Prostate gland (tissue), 1 donor: ENCODE data around the gene UAP1L1.

ENCODE experiments used
- POLR2A ChIP-seq: fragments of 450-650 bp; IDR thresholded peaks from one replicate; pipeline ENCODE4 v1.6.1; 2016; ENCODE audit warnings: antibody characterized with exemption, mild to moderate bottlenecking
- POLR2AphosphoS5 ChIP-seq: sonication (generic); formaldehyde crosslinking; IDR thresholded peaks from one replicate; pipeline ENCODE4 v1.6.1; 2017; ENCODE audit warnings: antibody characterized with exemption

- TF ChIP-seq POLR2AphosphoS5 (no peak), POLR2A (no peak)
These were observed 29.4 kb downstream of the UAP1L1 start for GRCh38 chr9:137106662-137107250.
